Measurements from ENCODE around the gene TMEM174.

The TMEM174 gene

GRCh38 chr5:73132759-73133158 lies 40.2 kb upstream of the TMEM174 start:
- no peak overlapping the region for H3K4me3 ChIP-seq (ENCODE audit: low read depth, low read length)
- TF ChIP-seq, protein P1, sequence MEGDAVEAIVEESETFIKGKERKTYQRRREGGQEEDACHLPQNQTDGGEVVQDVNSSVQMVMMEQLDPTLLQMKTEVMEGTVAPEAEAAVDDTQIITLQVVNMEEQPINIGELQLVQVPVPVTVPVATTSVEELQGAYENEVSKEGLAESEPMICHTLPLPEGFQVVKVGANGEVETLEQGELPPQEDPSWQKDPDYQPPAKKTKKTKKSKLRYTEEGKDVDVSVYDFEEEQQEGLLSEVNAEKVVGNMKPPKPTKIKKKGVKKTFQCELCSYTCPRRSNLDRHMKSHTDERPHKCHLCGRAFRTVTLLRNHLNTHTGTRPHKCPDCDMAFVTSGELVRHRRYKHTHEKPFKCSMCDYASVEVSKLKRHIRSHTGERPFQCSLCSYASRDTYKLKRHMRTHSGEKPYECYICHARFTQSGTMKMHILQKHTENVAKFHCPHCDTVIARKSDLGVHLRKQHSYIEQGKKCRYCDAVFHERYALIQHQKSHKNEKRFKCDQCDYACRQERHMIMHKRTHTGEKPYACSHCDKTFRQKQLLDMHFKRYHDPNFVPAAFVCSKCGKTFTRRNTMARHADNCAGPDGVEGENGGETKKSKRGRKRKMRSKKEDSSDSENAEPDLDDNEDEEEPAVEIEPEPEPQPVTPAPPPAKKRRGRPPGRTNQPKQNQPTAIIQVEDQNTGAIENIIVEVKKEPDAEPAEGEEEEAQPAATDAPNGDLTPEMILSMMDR (IDR thresholded peaks at IDR 0.05; ENCODE audit: low read depth, low read length) = no peak

- TF ChIP-seq, protein P1 (IDR thresholded peaks at IDR 0.05; ENCODE audit: low read depth, low read length) = no peak
- H3K4me3 ChIP-seq (ENCODE audit: low read depth, low read length) = no peak overlapping the region
Observed at GRCh38 chr5:73135021-73135420, 38.0 kb upstream of the TMEM174 start.

DNA sequence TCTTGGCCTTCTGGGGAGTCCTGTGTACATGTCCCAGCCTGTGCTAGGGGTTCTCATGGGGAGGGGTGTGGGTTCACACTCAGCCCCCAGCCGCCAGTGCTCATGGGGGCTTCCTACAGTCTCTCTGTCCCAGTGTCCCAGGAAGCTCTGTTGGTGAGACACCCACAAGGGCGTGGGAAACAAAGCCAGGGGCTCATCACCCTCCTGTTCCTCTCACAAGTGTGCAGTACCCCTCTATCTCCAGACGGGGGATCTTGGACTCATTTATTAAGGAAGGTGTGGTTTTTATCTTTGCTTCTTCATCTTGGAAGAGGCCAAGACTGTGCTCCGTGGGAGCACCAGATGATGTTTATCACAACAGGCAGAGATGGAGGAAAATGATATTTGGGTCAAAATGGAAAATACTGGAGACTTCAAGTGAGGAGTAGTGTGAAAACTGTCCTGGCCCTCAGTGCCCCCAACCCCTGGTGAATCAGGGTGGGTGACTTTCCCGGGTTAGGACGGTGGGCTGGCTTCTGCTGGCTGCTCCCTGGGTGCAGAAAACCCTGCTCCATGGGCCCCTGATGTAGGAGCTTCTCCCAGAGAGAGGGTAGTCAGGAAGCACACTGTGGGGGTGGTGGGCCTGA lies 37.5 kb upstream of the TMEM174 start:
- TF ChIP-seq, protein P1 (IDR thresholded peaks at IDR 0.05; ENCODE audit: low read depth, low read length) = peak; percentile 42
- no peak overlapping the region for H3K4me3 ChIP-seq (ENCODE audit: low read depth, low read length)

DNA sequence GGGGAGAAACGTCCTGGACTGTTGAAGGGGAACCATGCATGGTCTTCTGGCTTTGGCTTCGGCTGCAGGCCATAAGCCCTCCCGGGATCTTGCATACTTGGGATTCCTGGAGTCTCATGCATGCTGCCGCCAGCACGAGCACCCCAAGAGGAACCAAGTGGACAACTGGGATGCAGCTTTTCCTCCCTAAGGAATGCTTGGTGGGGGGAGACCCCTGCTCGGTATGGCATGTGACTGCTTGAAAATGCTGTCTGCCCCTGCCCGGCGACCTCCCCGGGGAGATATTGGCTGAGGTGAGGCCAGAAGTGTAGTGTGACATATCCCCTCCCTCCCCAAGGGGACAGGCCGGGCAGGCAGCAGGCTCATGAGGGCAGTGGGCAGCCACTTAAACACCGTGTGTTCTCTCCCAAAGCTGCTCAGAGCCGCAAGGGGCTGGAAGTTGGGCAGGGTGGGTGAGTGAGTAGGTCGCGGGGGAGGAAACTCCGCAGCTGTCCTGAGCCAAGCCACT lies 36.9 kb upstream of the TMEM174 start:
- H3K4me3 ChIP-seq (ENCODE audit: low read depth, low read length) = no peak overlapping the region
- TF ChIP-seq, protein P1 (IDR thresholded peaks at IDR 0.05; ENCODE audit: low read depth, low read length) = no peak

- TF ChIP-seq, protein P1 (IDR thresholded peaks at IDR 0.05; ENCODE audit: low read depth, low read length) = no peak
- H3K4me3 ChIP-seq (ENCODE audit: low read depth, low read length) = no peak overlapping the region
Observed at GRCh38 chr5:73137563-73138530, 35.1 kb upstream of the TMEM174 start.

DNA sequence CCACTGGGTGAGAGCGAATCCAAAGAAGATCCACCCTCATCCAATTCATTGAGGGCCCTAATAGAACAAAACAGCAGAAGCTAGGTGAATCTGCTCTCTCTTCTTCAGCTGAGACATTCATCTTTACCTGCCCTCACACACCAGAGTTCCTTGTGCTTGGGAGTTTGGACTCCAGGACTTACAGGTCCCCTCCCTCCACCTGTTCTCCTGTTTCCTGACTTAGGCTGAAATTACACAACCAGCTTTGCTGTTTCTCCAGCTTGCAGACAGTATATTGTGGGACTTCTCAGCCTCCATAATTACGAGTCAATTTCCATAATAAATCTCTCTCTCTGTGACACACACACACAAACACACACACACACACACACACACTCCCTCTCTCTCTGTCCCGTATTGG lies 33.5 kb upstream of the TMEM174 start:
- TF ChIP-seq, protein P1 (IDR thresholded peaks at IDR 0.05; ENCODE audit: low read depth, low read length) = no peak

GRCh38 chr5:73140801-73141200 lies 32.2 kb upstream of the TMEM174 start:
- H3K4me3 ChIP-seq (ENCODE audit: low read depth, low read length) = no peak overlapping the region
- TF ChIP-seq, protein P1 (IDR thresholded peaks at IDR 0.05; ENCODE audit: low read depth, low read length) = no peak

More for the DNA sequence above, 33.5 kb upstream of the TMEM174 start:
- no peak overlapping the region for H3K4me3 ChIP-seq (ENCODE audit: low read depth, low read length)

Data from WI38 (cell line).